C4-2B (cell line): ENCODE results near the gene TRIO.

Source experiments
- ZFX ChIP-seq: fragments of 450-650 bp; IDR thresholded peaks from 2 replicates; pipeline ENCODE4 v1.6.1; 2017
- TF ChIP-seq, protein P1 (sequence below): fragments of 450-650 bp; conservative IDR thresholded peaks from 2 replicates; pipeline ENCODE4 v1.5.1; 2017; ENCODE audit warnings: mild to moderate bottlenecking

DNA sequence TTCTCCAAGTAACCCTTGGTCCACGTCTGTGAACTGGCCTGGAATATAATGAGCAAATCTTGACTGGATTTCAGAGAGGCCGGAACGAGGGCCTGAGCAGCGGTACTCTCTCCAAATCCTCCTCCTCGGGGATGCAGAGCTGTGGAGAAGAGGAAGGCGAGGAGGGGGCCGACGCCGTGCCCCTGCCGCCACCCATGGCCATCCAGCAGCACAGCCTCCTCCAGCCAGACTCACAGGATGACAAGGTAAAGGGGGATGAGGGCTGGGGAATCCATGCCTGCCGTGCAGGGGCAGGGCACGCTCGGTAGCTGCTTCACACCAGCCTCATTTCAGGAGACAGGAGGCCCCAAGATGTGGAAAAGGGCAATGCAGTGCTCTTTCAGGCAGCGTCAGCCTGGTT lies 319.5 kb downstream of the TRIO start:
- TF ChIP-seq, protein P1, sequence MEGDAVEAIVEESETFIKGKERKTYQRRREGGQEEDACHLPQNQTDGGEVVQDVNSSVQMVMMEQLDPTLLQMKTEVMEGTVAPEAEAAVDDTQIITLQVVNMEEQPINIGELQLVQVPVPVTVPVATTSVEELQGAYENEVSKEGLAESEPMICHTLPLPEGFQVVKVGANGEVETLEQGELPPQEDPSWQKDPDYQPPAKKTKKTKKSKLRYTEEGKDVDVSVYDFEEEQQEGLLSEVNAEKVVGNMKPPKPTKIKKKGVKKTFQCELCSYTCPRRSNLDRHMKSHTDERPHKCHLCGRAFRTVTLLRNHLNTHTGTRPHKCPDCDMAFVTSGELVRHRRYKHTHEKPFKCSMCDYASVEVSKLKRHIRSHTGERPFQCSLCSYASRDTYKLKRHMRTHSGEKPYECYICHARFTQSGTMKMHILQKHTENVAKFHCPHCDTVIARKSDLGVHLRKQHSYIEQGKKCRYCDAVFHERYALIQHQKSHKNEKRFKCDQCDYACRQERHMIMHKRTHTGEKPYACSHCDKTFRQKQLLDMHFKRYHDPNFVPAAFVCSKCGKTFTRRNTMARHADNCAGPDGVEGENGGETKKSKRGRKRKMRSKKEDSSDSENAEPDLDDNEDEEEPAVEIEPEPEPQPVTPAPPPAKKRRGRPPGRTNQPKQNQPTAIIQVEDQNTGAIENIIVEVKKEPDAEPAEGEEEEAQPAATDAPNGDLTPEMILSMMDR = no peak
- TF ChIP-seq ZFX = no peak
